PC-9 (cell line): ENCODE measurements around the gene NDUFAF2. TPM values are rescaled to one million over a fixed set of nuclear protein-coding genes. Genes with fewer than 3 reads are reported as not detected.

ENCODE experiments used
- BruUV-seq: library from RNA; stranded (reverse); fragments of 400-500 nt; replicated peaks from 2 replicates; lab custom pipeline; 2021; lab: Mats Ljungman, UMichigan
- CTCF ChIA-PET: fragments of 300-600 bp; sonication (Branson Sonifier 250); formaldehyde crosslinking; loops from one replicate; lab custom pipeline; 2022; ENCODE audit warnings: antibody characterized with exemption; lab: Charles Lee
- POLR2A ChIA-PET: fragments of 300-600 bp; sonication (Branson Sonifier 250); formaldehyde crosslinking; loops from one replicate; lab custom pipeline; 2022; ENCODE audit warnings: antibody characterized with exemption; ENCODE audit not compliant: unreplicated experiment; lab: Charles Lee
- DNase-seq, 2 experiments: peaks; one replicate each; pipeline versions ENCODE4 v3.0.0 to v3.0.0-alpha.2; 2015 to 2022; ENCODE audit warnings: mixed read lengths in 1 of 2
- H2AFZ ChIP-seq: fragments of 200-600 bp; sonication (generic); 2 replicates; pipeline ENCODE4 v1.8.1; 2017; ENCODE audit warnings: antibody characterized with exemption
- H3F3A ChIP-seq: fragments of 200-600 bp; sonication (generic); 2 replicates; pipeline ENCODE4 v1.8.1; 2017; ENCODE audit warnings: antibody characterized with exemption, mild to moderate bottlenecking, low read depth; ENCODE audit not compliant: insufficient read depth
- H3K27ac ChIP-seq: fragments of 200-600 bp; sonication (generic); 2 replicates; pipeline ENCODE4 v1.6.1; 2016; ENCODE audit warnings: mixed run types
- H3K27me3 ChIP-seq: fragments of 200-600 bp; sonication (generic); 2 replicates; pipeline ENCODE4 v1.6.1; 2016; ENCODE audit warnings: low read depth, mixed run types; ENCODE audit not compliant: insufficient read depth
- H3K36me3 ChIP-seq: fragments of 200-600 bp; sonication (generic); 2 replicates; pipeline ENCODE4 v1.6.1; 2016; ENCODE audit warnings: low read depth, mixed run types
- H3K4me1 ChIP-seq: fragments of 200-600 bp; sonication (generic); replicated peaks from 2 replicates; pipeline ENCODE4 v1.6.1; 2016; ENCODE audit warnings: mixed run types; ENCODE audit not compliant: insufficient read depth
- H3K4me2 ChIP-seq: fragments of 200-600 bp; sonication (generic); 2 replicates; pipeline ENCODE4 v1.6.1; 2017; ENCODE audit warnings: mixed run types
- H3K4me3 ChIP-seq: fragments of 200-600 bp; sonication (generic); 2 replicates; pipeline ENCODE4 v1.6.1; 2016; ENCODE audit warnings: mixed run types
- H3K79me2 ChIP-seq: fragments of 200-600 bp; sonication (generic); 2 replicates; pipeline ENCODE4 v1.6.1; 2017; ENCODE audit warnings: low read depth, mixed run types
- H3K9me2 ChIP-seq: fragments of 200-600 bp; sonication (generic); 2 replicates; pipeline ENCODE4 v1.8.1; 2017; ENCODE audit warnings: mild to moderate bottlenecking; ENCODE audit not compliant: insufficient read depth
- H3K9me3 ChIP-seq: fragments of 200-600 bp; sonication (generic); 2 replicates; pipeline ENCODE4 v1.8.1; 2016; ENCODE audit warnings: low read depth; ENCODE audit not compliant: insufficient read depth
- H4K20me1 ChIP-seq: fragments of 200-600 bp; sonication (generic); 2 replicates; pipeline ENCODE4 v1.8.1; 2017; ENCODE audit not compliant: insufficient read depth
- CTCF ChIP-seq: fragments of 200-600 bp; sonication (generic); conservative IDR thresholded peaks from 2 replicates; pipeline ENCODE4 v1.6.1; 2017; ENCODE audit warnings: mixed run types, antibody characterized with exemption, mild to moderate bottlenecking, moderate library complexity
- EZH2 ChIP-seq: fragments of 200-600 bp; sonication (generic); IDR thresholded peaks from 2 replicates; pipeline ENCODE4 v1.8.0; 2017; ENCODE audit warnings: antibody characterized with exemption, low read depth
- intact Hi-C: fragments of 100-400 bp; cut with micrococcal nuclease; formaldehyde crosslinking; loops from one replicate; pipeline ENCODE4 v1.10.0; 2022; ENCODE audit not compliant: unreplicated experiment
- total RNA-seq: library from RNA; stranded (reverse); gene quantifications from 2 replicates; pipeline ENCODE4 v1.2.3, GENCODE V29; 2021

NDUFAF2 gene
- total RNA-seq, 1 experiment from 2014 or later, result 42.7 TPM

DNA sequence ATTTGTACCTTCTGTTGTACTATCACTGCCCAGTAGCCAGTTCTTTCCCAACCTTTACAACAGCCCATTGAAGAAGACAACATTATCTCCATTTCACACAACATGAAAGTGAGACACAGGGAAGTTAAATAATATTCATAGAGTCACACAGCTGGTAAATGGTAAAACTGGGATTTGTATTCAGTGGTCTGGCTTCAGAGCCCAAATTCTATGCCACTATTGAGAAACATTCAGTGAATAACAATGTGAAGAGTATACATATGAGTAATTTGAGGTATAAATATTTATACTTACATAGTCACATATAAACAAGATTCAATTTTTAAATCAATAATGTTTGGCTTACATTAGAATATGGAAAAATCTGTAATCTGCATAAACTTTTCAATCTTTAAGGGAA is 203.5 kb downstream of the NDUFAF2 start:
- no peaks in the 10 kb centered on the region for H3K79me2 ChIP-seq
- TF ChIP-seq CTCF, result no peak
- no peak for TF ChIP-seq EZH2
- H3K27ac ChIP-seq, result no peak overlapping the region
- CTCF ChIA-PET, result no interaction called here
- no peak overlapping the region for H2AFZ ChIP-seq
- H3K4me3 ChIP-seq, result no peak overlapping the region
- intact Hi-C loops, result no loop called here
- 0 out of 2 replicates have a peak, but pooled peaks cover 3% of the 10 kb centered on the region for H3K36me3 ChIP-seq
- POLR2A ChIA-PET, result no interaction called here
- H3K27me3 ChIP-seq, result no peaks in the 10 kb centered on the region
- no peaks in the 10 kb centered on the region for H3K9me2 ChIP-seq
- H3K4me2 ChIP-seq, result no peak overlapping the region
- DNase-seq, result no peak
- BruUV-seq, result no TSS peak
- H3K4me1 ChIP-seq, result no peaks in the 10 kb centered on the region
- no peaks in the 10 kb centered on the region; the same call in 1 of the 2 replicates for H3F3A ChIP-seq
- H3K9me3 ChIP-seq, result no peaks in the 10 kb centered on the region
- H4K20me1 ChIP-seq, result no peaks in the 10 kb centered on the region; the same call in 1 of the 2 replicates

GRCh38 chr5:61151893-61152292 is 206.9 kb downstream of the NDUFAF2 start:
- POLR2A ChIA-PET, result interaction anchor here (0.6 to 0.7 kb wide), 2 partner anchors 89 to 671 kb away, joined by 4 to 6 read pairs; no protein-coding TSS in a partner anchor
- Histone ChIP-seq H3K36me3 (0 out of 2 replicates have a peak, but pooled peaks cover 3% of the 10 kb centered on the region), H3K27me3 (no peaks in the 10 kb centered on the region), H4K20me1 (no peaks in the 10 kb centered on the region; the same call in 1 of the 2 replicates), H3K4me1 (no peaks in the 10 kb centered on the region), H3K9me3 (no peaks in the 10 kb centered on the region), H3F3A (no peaks in the 10 kb centered on the region; the same call in 1 of the 2 replicates), H3K27ac (no peak overlapping the region), H3K79me2 (no peaks in the 10 kb centered on the region), H2AFZ (no peak overlapping the region), H3K4me3 (no peak overlapping the region), H3K4me2 (no peak overlapping the region), H3K9me2 (no peaks in the 10 kb centered on the region)
- no TSS peak for BruUV-seq
- TF ChIP-seq CTCF, result no peak
- TF ChIP-seq EZH2, result no peak
- DNase-seq, result no peak
- CTCF ChIA-PET, result no interaction called here
- intact Hi-C loops, result no loop called here

- H3K4me1 ChIP-seq, result peaks cover 27% of the 10 kb centered on the region
- no peak overlapping the region for H2AFZ ChIP-seq
- TF ChIP-seq EZH2 (no peak), CTCF (no peak; the same call in 1 of the 2 replicates)
- peaks cover 52% of the 10 kb centered on the region for H3K79me2 ChIP-seq
- H3K4me3 ChIP-seq, result no peak overlapping the region
- H3K9me2 ChIP-seq, result no peaks in the 10 kb centered on the region
- H3K9me3 ChIP-seq, result no peaks in the 10 kb centered on the region
- peaks cover 26% of the 10 kb centered on the region for H3K36me3 ChIP-seq
- POLR2A ChIA-PET, result interaction anchor here (0.6 kb wide), 1 partner anchor 662 kb away, joined by 3 read pairs; no protein-coding TSS in a partner anchor
- no peak for DNase-seq
- BruUV-seq, result no TSS peak
- intact Hi-C loops, result no loop called here
- H4K20me1 ChIP-seq, result no peaks in the 10 kb centered on the region
- no peaks in the 10 kb centered on the region for H3F3A ChIP-seq
- no peaks in the 10 kb centered on the region for H3K27me3 ChIP-seq
- no peak overlapping the region for H3K4me2 ChIP-seq
- CTCF ChIA-PET, result interaction anchor here (0.6 kb wide), 1 partner anchor 1561 kb away, joined by 4 read pairs; no protein-coding TSS in a partner anchor
- H3K27ac ChIP-seq, result no peak overlapping the region; the same call in 1 of the 2 replicates
Measured at GRCh38 chr5:61159070-61159469, 214.1 kb downstream of the NDUFAF2 start.
